HEK293T (cell line): ENCODE results near the gene DLK1.

Experiments used
- ARNT ChIP-seq: fragments of 450-650 bp; IDR thresholded peaks from 2 replicates; pipeline ENCODE4 v1.6.1; 2017; ENCODE audit warnings: mild to moderate bottlenecking
- CTBP1 ChIP-seq: fragments of 450-650 bp; IDR thresholded peaks from 2 replicates; pipeline ENCODE4 v1.6.1; 2016; ENCODE audit warnings: borderline replicate concordance
- HDGF ChIP-seq: fragments of 450-650 bp; IDR thresholded peaks from 2 replicates; pipeline ENCODE4 v1.6.1; 2017; ENCODE audit warnings: antibody characterized with exemption, borderline replicate concordance
- SUZ12 ChIP-seq: fragments of 450-650 bp; IDR thresholded peaks from 2 replicates; pipeline ENCODE4 v1.6.1; 2016; ENCODE audit warnings: mild to moderate bottlenecking

GRCh38 chr14:100703386-100704220 is 23.1 kb upstream of the DLK1 start:
- no peak for TF ChIP-seq HDGF
- no peak for TF ChIP-seq ARNT
- TF ChIP-seq SUZ12 = no peak
- TF ChIP-seq CTBP1 = no peak
